Measurements from ENCODE around the gene NF1.

The NF1 gene

DNA sequence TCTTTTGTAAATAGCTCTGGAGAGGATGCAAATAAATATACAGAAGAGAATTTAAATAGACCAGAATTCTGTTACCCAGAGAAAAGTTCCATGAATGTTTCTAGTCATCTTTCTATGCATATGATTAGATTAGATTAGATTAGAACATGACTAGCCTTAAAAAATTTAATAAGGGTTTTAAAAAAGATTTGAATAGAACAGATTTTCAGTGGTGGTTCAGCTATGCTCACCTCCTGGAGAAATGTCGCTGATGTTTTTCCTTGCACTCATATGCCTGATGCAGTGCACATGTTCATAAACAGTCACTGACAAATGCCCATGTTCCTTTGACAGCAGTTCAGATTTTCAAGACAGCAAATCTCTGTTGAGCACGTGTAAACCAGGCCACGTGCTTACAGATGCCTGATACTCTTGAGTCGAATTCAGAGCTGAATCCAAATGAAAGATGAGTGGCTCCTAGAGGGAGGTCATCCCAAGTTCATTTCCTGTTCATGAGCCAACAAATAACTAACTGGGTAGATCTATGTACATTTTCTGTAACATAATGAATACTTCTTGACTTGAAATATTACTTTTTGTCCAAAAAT lies 276.8 kb downstream of the NF1 start:
- Histone ChIP-seq H2AFZ (ENCODE audit: low read depth, low read length, severe bottlenecking) (no peak overlapping the region), H4K20me1 (ENCODE audit: low read depth, low read length) (no peaks in the 10 kb centered on the region), H3K4me2 (ENCODE audit: low read depth, low read length, poor library complexity, severe bottlenecking) (peak overlapping the region; percentile 9), H3K9me2 (replicated peaks; ENCODE audit: insufficient read depth, low read length) (no peaks in the 10 kb centered on the region), H3K9ac (ENCODE audit: low read length) (no peak overlapping the region), H3K4me3 (ENCODE audit: insufficient read depth, low read length, poor library complexity, severe bottlenecking) (no peak overlapping the region), H3K27ac (ENCODE audit: low read depth, low read length) (no peak overlapping the region), H3K27me3 (ENCODE audit: low read length) (no peaks in the 10 kb centered on the region), H3K79me2 (ENCODE audit: insufficient read depth, low read length) (no peaks in the 10 kb centered on the region), H3F3A (ENCODE audit: insufficient read depth) (0 out of 2 replicates have a peak, but pooled peaks cover 4% of the 10 kb centered on the region), H3K36me3 (ENCODE audit: low read length) (no peaks in the 10 kb centered on the region), H3K9me3 (ENCODE audit: insufficient read depth, low read length) (no peaks in the 10 kb centered on the region)
- TF ChIP-seq, protein P1, sequence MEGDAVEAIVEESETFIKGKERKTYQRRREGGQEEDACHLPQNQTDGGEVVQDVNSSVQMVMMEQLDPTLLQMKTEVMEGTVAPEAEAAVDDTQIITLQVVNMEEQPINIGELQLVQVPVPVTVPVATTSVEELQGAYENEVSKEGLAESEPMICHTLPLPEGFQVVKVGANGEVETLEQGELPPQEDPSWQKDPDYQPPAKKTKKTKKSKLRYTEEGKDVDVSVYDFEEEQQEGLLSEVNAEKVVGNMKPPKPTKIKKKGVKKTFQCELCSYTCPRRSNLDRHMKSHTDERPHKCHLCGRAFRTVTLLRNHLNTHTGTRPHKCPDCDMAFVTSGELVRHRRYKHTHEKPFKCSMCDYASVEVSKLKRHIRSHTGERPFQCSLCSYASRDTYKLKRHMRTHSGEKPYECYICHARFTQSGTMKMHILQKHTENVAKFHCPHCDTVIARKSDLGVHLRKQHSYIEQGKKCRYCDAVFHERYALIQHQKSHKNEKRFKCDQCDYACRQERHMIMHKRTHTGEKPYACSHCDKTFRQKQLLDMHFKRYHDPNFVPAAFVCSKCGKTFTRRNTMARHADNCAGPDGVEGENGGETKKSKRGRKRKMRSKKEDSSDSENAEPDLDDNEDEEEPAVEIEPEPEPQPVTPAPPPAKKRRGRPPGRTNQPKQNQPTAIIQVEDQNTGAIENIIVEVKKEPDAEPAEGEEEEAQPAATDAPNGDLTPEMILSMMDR (IDR thresholded peaks at IDR 0.05; ENCODE audit: insufficient read depth, low read length, poor library complexity, severe bottlenecking), result no peak
- TF ChIP-seq EZH2phosphoT487 (conservative IDR thresholded peaks at IDR 0.05; ENCODE audit: low read length), result no peak

DNA sequence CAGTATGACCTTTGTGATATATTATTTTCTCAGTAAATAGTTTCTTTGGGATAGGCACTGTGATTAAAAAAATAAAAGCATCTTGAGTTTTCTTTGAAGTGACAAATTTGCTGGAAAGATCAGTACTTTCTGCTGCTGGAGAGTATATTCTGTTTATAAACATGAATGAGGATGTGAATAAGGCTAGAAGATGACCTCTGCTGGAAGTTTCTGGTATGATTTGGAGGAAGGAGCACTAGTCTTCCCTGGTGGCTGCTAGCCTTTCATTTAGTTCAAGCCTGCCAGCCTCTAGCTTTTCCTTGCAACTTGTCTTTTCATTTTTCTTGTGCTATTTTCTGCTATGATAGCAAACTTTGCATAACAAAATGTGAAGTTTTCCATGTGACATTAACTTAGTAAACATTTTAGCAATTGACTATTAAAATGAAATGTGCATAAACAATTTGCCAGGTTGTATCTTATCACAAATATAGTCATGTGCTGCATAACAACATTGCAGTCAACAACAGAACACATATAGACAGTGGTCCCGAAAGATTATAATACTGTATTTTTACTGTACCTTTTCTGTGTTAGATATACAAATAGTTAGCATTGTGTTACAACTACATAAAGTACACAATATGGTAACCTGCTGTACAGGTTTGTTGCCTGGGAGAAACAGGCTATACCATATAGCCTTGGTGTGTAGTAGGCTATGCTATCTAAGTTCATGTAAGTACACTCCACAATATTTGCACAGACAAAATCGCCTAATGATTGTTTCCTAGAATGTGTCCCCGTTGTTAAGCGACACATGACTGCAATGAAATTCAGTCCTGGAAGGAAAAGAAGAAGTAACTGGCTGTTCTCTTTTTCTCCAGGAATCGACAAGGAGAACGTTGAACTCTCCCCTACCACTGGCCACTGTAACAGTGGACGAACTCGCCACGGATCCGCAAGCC lies 278.6 kb downstream of the NF1 start:
- no peak for TF ChIP-seq EZH2phosphoT487 (conservative IDR thresholded peaks at IDR 0.05; ENCODE audit: low read length)
- TF ChIP-seq, protein P1 (IDR thresholded peaks at IDR 0.05; ENCODE audit: insufficient read depth, low read length, poor library complexity, severe bottlenecking), result peak; percentile 40
- Histone ChIP-seq H3K9me3 (ENCODE audit: insufficient read depth, low read length) (no peaks in the 10 kb centered on the region), H3K9me2 (replicated peaks; ENCODE audit: insufficient read depth, low read length) (no peaks in the 10 kb centered on the region), H3K27ac (ENCODE audit: low read depth, low read length) (no peak overlapping the region), H3F3A (ENCODE audit: insufficient read depth) (0 out of 2 replicates have a peak, but pooled peaks cover 4% of the 10 kb centered on the region), H3K27me3 (ENCODE audit: low read length) (no peaks in the 10 kb centered on the region), H3K79me2 (ENCODE audit: insufficient read depth, low read length) (no peaks in the 10 kb centered on the region), H3K4me3 (ENCODE audit: insufficient read depth, low read length, poor library complexity, severe bottlenecking) (no peak overlapping the region), H3K4me2 (ENCODE audit: low read depth, low read length, poor library complexity, severe bottlenecking) (no peak overlapping the region), H2AFZ (ENCODE audit: low read depth, low read length, severe bottlenecking) (no peak overlapping the region), H3K9ac (ENCODE audit: low read length) (no peak overlapping the region), H3K36me3 (ENCODE audit: low read length) (no peaks in the 10 kb centered on the region), H4K20me1 (ENCODE audit: low read depth, low read length) (no peaks in the 10 kb centered on the region)

DNA sequence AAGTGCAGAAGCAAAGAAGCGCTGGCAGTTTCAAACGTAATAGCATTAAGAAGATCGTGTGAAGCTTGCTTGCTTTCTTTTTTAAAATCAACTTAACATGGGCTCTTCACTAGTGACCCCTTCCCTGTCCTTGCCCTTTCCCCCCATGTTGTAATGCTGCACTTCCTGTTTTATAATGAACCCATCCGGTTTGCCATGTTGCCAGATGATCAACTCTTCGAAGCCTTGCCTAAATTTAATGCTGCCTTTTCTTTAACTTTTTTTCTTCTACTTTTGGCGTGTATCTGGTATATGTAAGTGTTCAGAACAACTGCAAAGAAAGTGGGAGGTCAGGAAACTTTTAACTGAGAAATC lies 279.3 kb downstream of the NF1 start:
- Histone ChIP-seq H3K79me2 (ENCODE audit: insufficient read depth, low read length) (no peaks in the 10 kb centered on the region), H3K9me3 (ENCODE audit: insufficient read depth, low read length) (no peaks in the 10 kb centered on the region), H3K27ac (ENCODE audit: low read depth, low read length) (no peak overlapping the region), H3F3A (ENCODE audit: insufficient read depth) (0 out of 2 replicates have a peak, but pooled peaks cover 4% of the 10 kb centered on the region), H3K36me3 (ENCODE audit: low read length) (no peaks in the 10 kb centered on the region), H4K20me1 (ENCODE audit: low read depth, low read length) (no peaks in the 10 kb centered on the region), H3K4me3 (ENCODE audit: insufficient read depth, low read length, poor library complexity, severe bottlenecking) (no peak overlapping the region), H3K27me3 (ENCODE audit: low read length) (no peaks in the 10 kb centered on the region), H3K4me2 (ENCODE audit: low read depth, low read length, poor library complexity, severe bottlenecking) (no peak overlapping the region), H3K9me2 (replicated peaks; ENCODE audit: insufficient read depth, low read length) (no peaks in the 10 kb centered on the region), H2AFZ (ENCODE audit: low read depth, low read length, severe bottlenecking) (no peak overlapping the region), H3K9ac (ENCODE audit: low read length) (no peak overlapping the region)
- TF ChIP-seq, protein P1 (IDR thresholded peaks at IDR 0.05; ENCODE audit: insufficient read depth, low read length, poor library complexity, severe bottlenecking), result no peak
- TF ChIP-seq EZH2phosphoT487 (conservative IDR thresholded peaks at IDR 0.05; ENCODE audit: low read length), result no peak

All from SU-DHL-6 (cell line).